Osteoblast (primary cell): Measurements from ENCODE around the gene HSPBAP1. TPM values are rescaled to one million over a fixed set of nuclear protein-coding genes. Genes with fewer than 3 reads are reported as not detected.

Source experiments
- DNase-seq: peaks from one replicate; pipeline ENCODE4 v3.0.0; 2011; ENCODE audit warnings: low spot score, mixed read lengths; ENCODE audit not compliant: insufficient read length; ENCODE audit errors: missing footprints
- H2AFZ ChIP-seq: 2 replicates; pipeline ENCODE4 v1.6.0; 2011; ENCODE audit warnings: mild to moderate bottlenecking, low read length
- H3K27ac ChIP-seq: 2 replicates; pipeline ENCODE4 v1.5.1; 2011; ENCODE audit warnings: mild to moderate bottlenecking, low read depth, low read length, moderate library complexity
- H3K27me3 ChIP-seq: 2 replicates; pipeline ENCODE4 v1.6.0; 2012; ENCODE audit warnings: mild to moderate bottlenecking, control low read depth, inconsistent platforms, low read length, moderate library complexity; ENCODE audit not compliant: insufficient read depth
- H3K36me3 ChIP-seq: 2 replicates; pipeline ENCODE4 v1.5.1; 2011; ENCODE audit warnings: mild to moderate bottlenecking, low read length, control low read depth, moderate library complexity; ENCODE audit not compliant: insufficient read depth
- H3K4me1 ChIP-seq: 2 replicates; pipeline ENCODE4 v1.5.1; 2011; ENCODE audit warnings: mild to moderate bottlenecking, low read length, control low read depth, moderate library complexity; ENCODE audit not compliant: insufficient read depth
- H3K4me2 ChIP-seq: 2 replicates; pipeline ENCODE4 v1.6.0; 2011; ENCODE audit warnings: mild to moderate bottlenecking, low read length; ENCODE audit not compliant: insufficient read depth
- H3K4me3 ChIP-seq: fragments of 200-600 bp; sonication (generic); 3 replicates; pipeline ENCODE4 v1.5.1; 2012; ENCODE audit warnings: mild to moderate bottlenecking, low read length, inconsistent platforms; ENCODE audit not compliant: insufficient read depth
- H3K79me2 ChIP-seq: 2 replicates; pipeline ENCODE4 v1.6.0; 2012; ENCODE audit warnings: mild to moderate bottlenecking, low read length, control low read depth, inconsistent platforms; ENCODE audit not compliant: insufficient read depth
- H3K9me3 ChIP-seq: 2 replicates; pipeline ENCODE4 v1.5.1; 2011; ENCODE audit warnings: low read depth, low read length, control low read depth
- H4K20me1 ChIP-seq: 2 replicates; pipeline ENCODE4 v1.6.0; 2012; ENCODE audit warnings: mild to moderate bottlenecking, low read length, control low read depth; ENCODE audit not compliant: insufficient read depth
- total RNA-seq: library from RNA; depleted of rRNA; stranded (reverse); fragments of >200 nt; gene quantifications from 2 replicates; pipeline ENCODE4 v1.2.3, GENCODE V29; 2012
- TF ChIP-seq, protein P1 (sequence below): IDR thresholded peaks from 2 replicates; pipeline ENCODE4 v1.5.1; 2011; ENCODE audit warnings: mild to moderate bottlenecking, low read depth, low read length, moderate library complexity; ENCODE audit errors: extremely low read depth

HSPBAP1 gene
- total RNA-seq, 1 donor, result 13.8 TPM

GRCh38 chr3:122705379-122705778 is 88.3 kb downstream of the HSPBAP1 start:
- TF ChIP-seq, protein P1, sequence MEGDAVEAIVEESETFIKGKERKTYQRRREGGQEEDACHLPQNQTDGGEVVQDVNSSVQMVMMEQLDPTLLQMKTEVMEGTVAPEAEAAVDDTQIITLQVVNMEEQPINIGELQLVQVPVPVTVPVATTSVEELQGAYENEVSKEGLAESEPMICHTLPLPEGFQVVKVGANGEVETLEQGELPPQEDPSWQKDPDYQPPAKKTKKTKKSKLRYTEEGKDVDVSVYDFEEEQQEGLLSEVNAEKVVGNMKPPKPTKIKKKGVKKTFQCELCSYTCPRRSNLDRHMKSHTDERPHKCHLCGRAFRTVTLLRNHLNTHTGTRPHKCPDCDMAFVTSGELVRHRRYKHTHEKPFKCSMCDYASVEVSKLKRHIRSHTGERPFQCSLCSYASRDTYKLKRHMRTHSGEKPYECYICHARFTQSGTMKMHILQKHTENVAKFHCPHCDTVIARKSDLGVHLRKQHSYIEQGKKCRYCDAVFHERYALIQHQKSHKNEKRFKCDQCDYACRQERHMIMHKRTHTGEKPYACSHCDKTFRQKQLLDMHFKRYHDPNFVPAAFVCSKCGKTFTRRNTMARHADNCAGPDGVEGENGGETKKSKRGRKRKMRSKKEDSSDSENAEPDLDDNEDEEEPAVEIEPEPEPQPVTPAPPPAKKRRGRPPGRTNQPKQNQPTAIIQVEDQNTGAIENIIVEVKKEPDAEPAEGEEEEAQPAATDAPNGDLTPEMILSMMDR, result no peak
- Histone ChIP-seq H4K20me1 (no peaks in the 10 kb centered on the region), H3K4me3 (no peak overlapping the region), H2AFZ (no peak overlapping the region), H3K4me2 (no peak overlapping the region), H3K4me1 (no peaks in the 10 kb centered on the region), H3K27me3 (no peaks in the 10 kb centered on the region), H3K27ac (no peak overlapping the region), H3K9me3 (no peaks in the 10 kb centered on the region), H3K79me2 (no peaks in the 10 kb centered on the region), H3K36me3 (peaks cover 3% of the 10 kb centered on the region)
- DNase-seq, result no peak

DNA sequence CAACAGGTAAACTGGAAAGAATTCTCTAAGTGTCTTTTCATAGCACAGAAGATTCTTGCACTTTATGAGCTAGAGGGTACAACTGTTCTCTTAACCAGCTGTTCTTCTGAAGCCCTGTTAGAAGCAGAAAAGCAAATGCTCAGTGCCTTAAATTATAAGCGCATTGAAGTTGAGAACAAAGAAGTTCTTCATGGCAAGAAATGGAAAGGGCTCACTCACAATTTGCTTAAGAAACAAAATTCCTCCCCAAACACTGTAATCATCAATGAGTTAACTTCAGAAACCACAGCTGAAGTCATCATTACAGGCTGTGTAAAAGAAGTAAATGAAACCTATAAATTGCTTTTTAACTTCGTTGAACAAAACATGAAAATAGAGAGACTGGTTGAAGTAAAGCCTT is 93.4 kb downstream of the HSPBAP1 start:
- Histone ChIP-seq H3K79me2 (no peaks in the 10 kb centered on the region), H2AFZ (no peak overlapping the region), H3K27ac (no peak overlapping the region), H3K4me1 (no peaks in the 10 kb centered on the region), H4K20me1 (no peaks in the 10 kb centered on the region), H3K9me3 (no peaks in the 10 kb centered on the region), H3K27me3 (no peaks in the 10 kb centered on the region), H3K4me3 (no peak overlapping the region), H3K4me2 (no peak overlapping the region), H3K36me3 (peaks cover 14% of the 10 kb centered on the region)
- TF ChIP-seq, protein P1, result no peak
- no peak for DNase-seq

DNA sequence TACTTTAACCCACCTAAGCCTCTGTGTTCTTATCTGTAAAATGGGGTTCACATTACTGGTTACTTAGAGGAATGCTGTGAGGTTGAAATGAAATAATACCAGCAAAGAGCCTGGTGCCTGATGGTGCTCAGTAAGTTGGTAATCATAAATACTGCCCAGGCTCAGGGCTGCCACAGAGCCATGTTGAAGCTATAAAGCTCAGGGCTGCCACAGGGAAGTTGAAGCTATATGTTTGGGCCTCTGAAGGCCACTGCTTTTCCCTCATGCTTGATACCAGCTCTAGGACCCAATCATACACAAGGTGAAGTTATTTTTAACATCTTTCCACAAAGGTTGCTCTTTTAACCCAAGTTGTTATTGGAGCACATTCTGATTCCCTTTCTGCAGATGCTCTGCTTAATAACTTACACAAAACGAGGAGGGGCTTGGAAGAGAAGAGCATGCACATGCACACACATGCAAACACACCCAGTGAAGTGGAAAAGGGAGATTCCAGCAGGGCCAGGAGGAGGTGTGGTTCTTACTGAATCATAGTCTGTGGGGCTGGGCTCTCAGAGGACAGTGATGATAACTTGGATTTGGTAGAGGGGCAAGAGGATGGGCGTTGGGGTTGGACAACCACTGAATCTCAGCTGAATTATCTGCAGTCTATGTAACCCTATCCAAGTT is 95.5 kb downstream of the HSPBAP1 start:
- no peak for DNase-seq
- H4K20me1 ChIP-seq, result no peaks in the 10 kb centered on the region
- no peak overlapping the region for H3K4me2 ChIP-seq
- TF ChIP-seq, protein P1, result no peak
- H3K79me2 ChIP-seq, result no peaks in the 10 kb centered on the region
- H3K4me1 ChIP-seq, result no peaks in the 10 kb centered on the region
- H2AFZ ChIP-seq, result no peak overlapping the region
- no peak overlapping the region for H3K27ac ChIP-seq
- peaks cover 17% of the 10 kb centered on the region for H3K36me3 ChIP-seq
- no peaks in the 10 kb centered on the region for H3K27me3 ChIP-seq
- H3K4me3 ChIP-seq, result no peak overlapping the region
- H3K9me3 ChIP-seq, result no peaks in the 10 kb centered on the region

DNA sequence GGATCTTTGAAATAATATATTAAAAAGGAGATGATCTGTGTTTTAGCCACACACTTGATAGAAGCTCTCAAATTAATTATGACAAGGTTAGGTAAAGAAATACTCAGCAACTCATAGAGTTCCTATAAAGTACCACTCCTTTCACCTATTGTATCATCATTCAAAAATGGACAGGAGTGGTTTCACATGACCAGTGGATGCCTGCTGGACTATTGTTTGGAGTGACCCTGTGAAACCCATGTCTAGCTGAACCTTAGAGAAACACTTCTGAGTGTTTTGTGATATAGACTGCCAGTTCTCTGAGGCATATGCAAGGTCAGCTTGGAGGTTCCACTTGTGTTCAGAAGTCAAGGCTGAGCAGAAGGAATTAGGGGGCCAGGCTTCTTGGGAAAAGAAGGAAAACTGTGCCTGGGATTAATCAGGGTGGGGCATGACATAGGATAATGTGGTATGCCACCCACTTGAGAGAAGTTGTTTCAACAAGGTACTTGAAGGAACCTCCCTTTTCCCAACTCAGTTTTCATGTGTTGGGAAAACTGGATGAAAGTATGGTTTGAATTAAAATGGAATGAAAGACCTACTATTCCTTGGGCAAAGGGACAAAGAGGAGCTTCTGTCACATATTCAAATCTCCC is 97.6 kb downstream of the HSPBAP1 start:
- TF ChIP-seq, protein P1, result no peak
- Histone ChIP-seq H4K20me1 (no peaks in the 10 kb centered on the region), H3K27ac (no peak overlapping the region), H2AFZ (no peak overlapping the region), H3K79me2 (no peaks in the 10 kb centered on the region), H3K4me2 (no peak overlapping the region), H3K9me3 (no peaks in the 10 kb centered on the region), H3K4me1 (peaks cover 2% of the 10 kb centered on the region), H3K36me3 (peaks cover 26% of the 10 kb centered on the region), H3K27me3 (no peaks in the 10 kb centered on the region), H3K4me3 (no peak overlapping the region)
- DNase-seq, result no peak
